Measurements from ENCODE around the gene PARD6B. TPM values are rescaled to one million over a fixed set of nuclear protein-coding genes. Genes with fewer than 3 reads are reported as not detected.

The PARD6B gene
- total RNA-seq, 1 donor from 2014 or later = 32.5 TPM

GRCh38 chr20:50733644-50734349 is 2.4 kb downstream of the PARD6B start:
- intact Hi-C loops (cut with DNase I) = no loop called here
- TF ChIP-seq CTCF (IDR thresholded peaks at IDR 0.05) = no peak
- ATAC-seq (no peak), DNase-seq (no peak)
- H3K9me3 ChIP-seq = no peaks in the 10 kb centered on the region
- H3K4me1 ChIP-seq = peaks cover 30% of the 10 kb centered on the region
- no peaks in the 10 kb centered on the region for H3K36me3 ChIP-seq
- H3K27ac ChIP-seq = peak overlapping the region; percentile 93
- H3K4me3 ChIP-seq = peak overlapping the region; percentile 93
- H3K27me3 ChIP-seq (ENCODE audit: low read depth) = peaks cover 4% of the 10 kb centered on the region

- ATAC-seq (no peak), DNase-seq (no peak)
- Histone ChIP-seq H3K4me1 (peaks cover 17% of the 10 kb centered on the region), H3K27ac (peak overlapping the region; percentile 26), H3K27me3 (ENCODE audit: low read depth) (peaks cover 4% of the 10 kb centered on the region), H3K9me3 (no peaks in the 10 kb centered on the region), H3K36me3 (no peaks in the 10 kb centered on the region), H3K4me3 (peak overlapping the region; percentile 93)
- intact Hi-C loops (cut with DNase I) = no loop called here
- no peak for TF ChIP-seq CTCF (IDR thresholded peaks at IDR 0.05)
Measured at GRCh38 chr20:50734730-50735679, 3.6 kb downstream of the PARD6B start.

- ATAC-seq (no peak), DNase-seq (no peak)
- TF ChIP-seq CTCF (IDR thresholded peaks at IDR 0.05) = no peak
- Histone ChIP-seq H3K9me3 (no peaks in the 10 kb centered on the region), H3K36me3 (no peaks in the 10 kb centered on the region), H3K27ac (peak overlapping the region; percentile 26), H3K27me3 (ENCODE audit: low read depth) (peaks cover 4% of the 10 kb centered on the region), H3K4me3 (no peak overlapping the region), H3K4me1 (peaks cover 11% of the 10 kb centered on the region)
- intact Hi-C loops (cut with DNase I) = no loop called here
Measured at GRCh38 chr20:50735813-50736212, 4.4 kb downstream of the PARD6B start.

GRCh38 chr20:50737352-50737751 is 6.0 kb downstream of the PARD6B start:
- ATAC-seq (peak in 1 of 2 donors; percentile 43), DNase-seq (no peak)
- intact Hi-C loops (cut with DNase I) = no loop called here
- Histone ChIP-seq H3K36me3 (no peaks in the 10 kb centered on the region), H3K27me3 (ENCODE audit: low read depth) (no peaks in the 10 kb centered on the region), H3K27ac (no peak overlapping the region), H3K9me3 (no peaks in the 10 kb centered on the region), H3K4me3 (no peak overlapping the region), H3K4me1 (peaks cover 13% of the 10 kb centered on the region)
- TF ChIP-seq CTCF (IDR thresholded peaks at IDR 0.05) = no peak

- no peak for DNase-seq
- Histone ChIP-seq H3K27ac (no peak overlapping the region), H3K4me1 (peaks cover 32% of the 10 kb centered on the region), H3K4me3 (no peak overlapping the region), H3K9me3 (no peaks in the 10 kb centered on the region), H3K36me3 (peaks cover 3% of the 10 kb centered on the region), H3K27me3 (ENCODE audit: low read depth) (no peaks in the 10 kb centered on the region)
- no peak for ATAC-seq
- TF ChIP-seq CTCF (IDR thresholded peaks at IDR 0.05) = no peak
- intact Hi-C loops (cut with DNase I) = no loop called here
Measured at GRCh38 chr20:50743087-50743486, 11.7 kb downstream of the PARD6B start.

Data from lower lobe of right lung (tissue), 2 donors.